ENCODE data around the gene ACBD3. TPM values are rescaled to one million over a fixed set of nuclear protein-coding genes. Genes with fewer than 3 reads are reported as not detected.

ACBD3 gene
- total RNA-seq, 4 donors from 2014 or later: 30.0 to 48.8 (median 34.3) TPM

- no peak for ATAC-seq
- TF ChIP-seq POLR2A (IDR thresholded peaks at IDR 0.05) (no peak), EP300 (IDR thresholded peaks at IDR 0.05) (no peak), CTCF (IDR thresholded peaks at IDR 0.05) (no peak)
- no peak overlapping the region for H3K27ac ChIP-seq
These were observed 14.0 kb downstream of the ACBD3 start for GRCh38 chr1:226172589-226172988.

DNA sequence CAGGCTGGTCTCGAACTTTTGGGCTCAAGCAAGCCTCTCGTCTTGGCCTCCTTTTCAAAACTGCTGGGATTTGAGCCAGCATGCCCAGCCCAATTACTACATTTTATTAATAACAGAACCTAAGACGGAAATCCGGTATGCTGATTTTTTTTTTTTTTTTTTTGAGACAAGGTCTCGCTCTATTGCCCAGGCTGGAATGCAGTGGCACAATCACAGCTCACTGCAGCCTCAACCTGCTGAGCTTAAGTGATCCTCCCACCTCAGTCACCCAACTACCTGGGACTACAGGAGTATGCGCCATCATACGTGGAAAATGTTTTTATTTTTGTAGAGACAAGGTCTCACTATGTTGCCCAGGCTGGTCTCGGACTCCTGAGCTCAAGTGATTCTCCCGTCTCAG is 20.2 kb downstream of the ACBD3 start:
- Histone ChIP-seq H3K9me3 (no peaks in the 10 kb centered on the region), H3K4me1 (peaks cover 0 to 5% (median 0%) of the 10 kb centered on the region in 3 donors), H3K4me3 (no peak overlapping the region), H3K27ac (no peak overlapping the region), H3K27me3 (no peaks in the 10 kb centered on the region), H3K36me3 (peaks cover 6 to 45% of the 10 kb centered on the region in 2 donors)
- TF ChIP-seq EP300 (IDR thresholded peaks at IDR 0.05) (no peak), CTCF (IDR thresholded peaks at IDR 0.05) (no peak), POLR2AphosphoS5 (IDR thresholded peaks at IDR 0.05) (no peak), POLR2A (IDR thresholded peaks at IDR 0.05) (no peak)
- no peak for ATAC-seq
- whole genome bisulfite sequencing, 2 donors (ENCODE audit: low coverage in 1 of 2): 71 to 83% methylated on average over 6 to 8 of the region's 9 CpGs

More at GRCh38 chr1:226172589-226172988, 14.0 kb downstream of the ACBD3 start:
- 87% methylated on average over 4 of the region's 5 CpGs; no CpG with 5 or more reads in 1 of the 2 donors for WGBS, 2 donors (ENCODE audit: low coverage in 1 of 2)
- H3K4me3 ChIP-seq: no peak overlapping the region
- H3K36me3 ChIP-seq: peaks cover 0 to 6% of the 10 kb centered on the region in 2 donors
- H3K27me3 ChIP-seq: no peaks in the 10 kb centered on the region
- no peaks in the 10 kb centered on the region for H3K9me3 ChIP-seq
- H3K4me1 ChIP-seq: peaks cover 0 to 32% (median 0%) of the 10 kb centered on the region in 3 donors

- H3K4me3 ChIP-seq: no peak overlapping the region
- H3K36me3 ChIP-seq: peaks cover 13 to 67% of the 10 kb centered on the region in 2 donors
- no peak for ATAC-seq
These were observed 22.4 kb downstream of the ACBD3 start for GRCh38 chr1:226164154-226164553.

GRCh38 chr1:226162898-226163297 is 23.6 kb downstream of the ACBD3 start:
- TF ChIP-seq POLR2A (IDR thresholded peaks at IDR 0.05): no peak
- TF ChIP-seq EP300 (IDR thresholded peaks at IDR 0.05): no peak
- Histone ChIP-seq H3K27me3 (no peaks in the 10 kb centered on the region), H3K9me3 (no peaks in the 10 kb centered on the region), H3K4me1 (no peaks in the 10 kb centered on the region), H3K27ac (no peak overlapping the region), H3K36me3 (peaks cover 13 to 80% of the 10 kb centered on the region in 2 donors), H3K4me3 (no peak overlapping the region)
- 66 to 83% methylated on average over 2 to 4 of the region's 8 CpGs for WGBS, 2 donors (ENCODE audit: low coverage in 1 of 2)
- no peak for ATAC-seq

More at GRCh38 chr1:226164154-226164553, 22.4 kb downstream of the ACBD3 start:
- H3K27me3 ChIP-seq: no peaks in the 10 kb centered on the region
- no peak overlapping the region for H3K27ac ChIP-seq
- TF ChIP-seq CTCF (IDR thresholded peaks at IDR 0.05) (no peak), POLR2AphosphoS5 (IDR thresholded peaks at IDR 0.05) (no peak), EP300 (IDR thresholded peaks at IDR 0.05) (no peak), POLR2A (IDR thresholded peaks at IDR 0.05) (no peak)
- H3K4me1 ChIP-seq: peaks cover 0 to 5% (median 0%) of the 10 kb centered on the region in 3 donors
- WGBS, 2 donors (ENCODE audit: low coverage in 1 of 2): 85 to 86% methylated on average over 1 of the region's 1 CpG
- no peaks in the 10 kb centered on the region for H3K9me3 ChIP-seq

GRCh38 chr1:226158983-226159382 is 27.6 kb downstream of the ACBD3 start:
- H3K27me3 ChIP-seq: no peaks in the 10 kb centered on the region
- H3K4me3 ChIP-seq: no peak overlapping the region
- TF ChIP-seq POLR2A (IDR thresholded peaks at IDR 0.05) (no peak), POLR2AphosphoS5 (IDR thresholded peaks at IDR 0.05) (no peak), EP300 (IDR thresholded peaks at IDR 0.05) (no peak), CTCF (IDR thresholded peaks at IDR 0.05) (no peak)
- H3K36me3 ChIP-seq: peaks cover 7 to 92% of the 10 kb centered on the region in 2 donors
- no peak for ATAC-seq
- H3K27ac ChIP-seq: no peak overlapping the region
- no peaks in the 10 kb centered on the region for H3K4me1 ChIP-seq
- 91 to 93% methylated on average over 6 to 7 of the region's 7 CpGs for WGBS, 2 donors (ENCODE audit: low coverage in 1 of 2)
- H3K9me3 ChIP-seq: no peaks in the 10 kb centered on the region

Data from gastroesophageal sphincter (tissue), 4 donors.